GM19438 (cell line): Measurements from ENCODE around the gene ARHGDIG.

Experiments used
- ATAC-seq: cut with Tn5 transposase; IDR thresholded peaks from one replicate; pipeline ENCODE4 v1.9.1; 2021; ENCODE audit warnings: low read depth; ENCODE audit not compliant: unreplicated experiment

ARHGDIG gene

GRCh38 chr16:293043-293775 lies 12.8 kb downstream of the ARHGDIG start:
- no peak for ATAC-seq

- ATAC-seq: no peak
Observed at GRCh38 chr16:296276-296675, 15.9 kb downstream of the ARHGDIG start.

- no peak for ATAC-seq
Observed at GRCh38 chr16:296806-297510, 16.6 kb downstream of the ARHGDIG start.

- no peak for ATAC-seq
Observed at GRCh38 chr16:297832-298231, 17.4 kb downstream of the ARHGDIG start.

GRCh38 chr16:301235-301634 lies 20.8 kb downstream of the ARHGDIG start:
- no peak for ATAC-seq

- no peak for ATAC-seq
Observed at GRCh38 chr16:301950-302349, 21.6 kb downstream of the ARHGDIG start.

- no peak for ATAC-seq
Observed at GRCh38 chr16:303760-304505, 23.5 kb downstream of the ARHGDIG start.

GRCh38 chr16:305916-306626 lies 25.7 kb downstream of the ARHGDIG start:
- no peak for ATAC-seq

GRCh38 chr16:306911-307370 lies 26.6 kb downstream of the ARHGDIG start:
- no peak for ATAC-seq

GRCh38 chr16:307691-308312 lies 27.4 kb downstream of the ARHGDIG start:
- no peak for ATAC-seq

GRCh38 chr16:309476-309875 lies 29.1 kb downstream of the ARHGDIG start:
- ATAC-seq: no peak

GRCh38 chr16:311725-312124 lies 31.3 kb downstream of the ARHGDIG start:
- no peak for ATAC-seq

- no peak for ATAC-seq
Observed at GRCh38 chr16:314351-314750, 34.0 kb downstream of the ARHGDIG start.

- no peak for ATAC-seq
Observed at GRCh38 chr16:314795-315299, 34.5 kb downstream of the ARHGDIG start.

GRCh38 chr16:316741-317464 lies 36.5 kb downstream of the ARHGDIG start:
- ATAC-seq: no peak

- no peak for ATAC-seq
Observed at GRCh38 chr16:317583-317982, 37.2 kb downstream of the ARHGDIG start.

- no peak for ATAC-seq
Observed at GRCh38 chr16:318628-319027, 38.2 kb downstream of the ARHGDIG start.

- no peak for ATAC-seq
Observed at GRCh38 chr16:320206-320605, 39.8 kb downstream of the ARHGDIG start.

- ATAC-seq: no peak
Observed at GRCh38 chr16:321532-321931, 41.1 kb downstream of the ARHGDIG start.
